ENCODE measurements around the gene SGSM1.
A peak's percentile ranks its signal among the peaks of the same experiment; 100 is the strongest.

SGSM1 gene

GRCh38 chr22:24805790-24806662 is at the start of gene SGSM1:
Gene SGSM1, plus strand, starts transcription at chr22:24806211. Its CDS starts 115 bp downstream, at chr22:24806326.
- peak in 43 of 51 donors; percentile 26 to 87 (median 68) for DNase-seq

GRCh38 chr22:24758164-24758799 is 47.7 kb upstream of the SGSM1 start:
- peak in 23 of 51 donors; percentile 3 to 58 (median 15) for DNase-seq

- no peak for DNase-seq
These were observed 46.2 kb upstream of the SGSM1 start for GRCh38 chr22:24759765-24760164.

- DNase-seq, result no peak
These were observed 45.2 kb upstream of the SGSM1 start for GRCh38 chr22:24760708-24761306.

DNA sequence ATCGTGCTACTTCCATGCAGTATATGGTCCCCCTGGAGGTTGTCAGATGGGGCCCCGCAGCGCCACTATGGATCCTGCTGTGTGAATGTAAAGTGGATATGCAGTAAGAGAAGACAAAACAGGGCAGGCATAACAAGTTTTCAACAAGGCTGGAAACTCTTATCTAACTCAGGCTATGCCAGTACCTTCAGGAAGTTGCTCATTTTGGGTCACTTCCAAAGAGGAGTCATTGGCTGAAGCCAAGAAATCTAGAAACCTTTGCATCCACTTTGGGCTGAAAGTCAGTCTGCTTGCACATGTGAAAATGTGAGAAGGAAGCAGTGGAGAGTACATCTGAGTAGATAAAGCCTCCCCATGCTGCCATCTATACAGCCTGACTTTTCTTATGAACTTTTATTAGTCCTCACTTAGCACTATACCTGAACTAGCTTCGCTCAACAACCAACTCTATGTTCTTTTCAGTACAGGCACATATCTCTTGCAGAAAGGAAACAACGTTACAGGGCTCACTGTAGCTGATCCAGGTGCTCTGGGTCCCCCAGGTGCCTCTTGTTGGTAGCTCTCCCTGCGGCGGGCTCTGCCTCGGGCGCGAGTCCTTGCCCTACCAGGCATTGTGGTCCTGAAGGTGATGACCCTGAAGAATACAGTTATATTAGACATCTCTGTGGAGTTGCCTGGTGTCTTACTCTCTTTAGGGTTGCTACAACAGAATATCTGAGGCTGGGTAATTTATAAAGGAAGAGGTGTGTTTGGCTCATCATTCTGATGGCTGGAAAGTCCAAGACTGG is 43.9 kb upstream of the SGSM1 start:
- DNase-seq, result no peak

GRCh38 chr22:24763872-24764485 is 42.0 kb upstream of the SGSM1 start:
- DNase-seq, result no peak

DNA sequence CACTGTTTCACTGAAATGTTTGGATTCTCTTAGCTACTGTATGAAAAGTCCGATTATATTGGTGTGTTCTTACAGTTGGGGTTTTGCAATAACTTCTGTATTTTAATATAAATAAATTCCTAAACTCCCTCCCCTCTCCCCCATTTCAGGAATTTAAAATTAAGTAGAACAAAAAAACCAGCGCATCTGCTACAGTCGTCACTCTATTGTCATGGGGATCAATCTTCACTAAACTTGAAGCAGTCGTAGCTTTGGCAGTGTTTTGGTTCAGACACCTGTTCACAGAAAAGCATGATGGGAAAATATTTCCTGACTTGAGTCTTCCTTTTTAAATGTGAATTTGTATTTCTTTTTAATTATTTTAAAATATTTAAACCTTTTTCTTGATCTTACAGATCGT is 40.8 kb upstream of the SGSM1 start:
- no peak for DNase-seq

GRCh38 chr22:24768537-24769374 is 37.3 kb upstream of the SGSM1 start:
- DNase-seq, result peak in 25 of 51 donors; percentile 0 to 58 (median 19)

GRCh38 chr22:24772493-24773220 is 33.4 kb upstream of the SGSM1 start:
- DNase-seq, result peak in 2 of 51 donors; percentile 0 to 4

DNA sequence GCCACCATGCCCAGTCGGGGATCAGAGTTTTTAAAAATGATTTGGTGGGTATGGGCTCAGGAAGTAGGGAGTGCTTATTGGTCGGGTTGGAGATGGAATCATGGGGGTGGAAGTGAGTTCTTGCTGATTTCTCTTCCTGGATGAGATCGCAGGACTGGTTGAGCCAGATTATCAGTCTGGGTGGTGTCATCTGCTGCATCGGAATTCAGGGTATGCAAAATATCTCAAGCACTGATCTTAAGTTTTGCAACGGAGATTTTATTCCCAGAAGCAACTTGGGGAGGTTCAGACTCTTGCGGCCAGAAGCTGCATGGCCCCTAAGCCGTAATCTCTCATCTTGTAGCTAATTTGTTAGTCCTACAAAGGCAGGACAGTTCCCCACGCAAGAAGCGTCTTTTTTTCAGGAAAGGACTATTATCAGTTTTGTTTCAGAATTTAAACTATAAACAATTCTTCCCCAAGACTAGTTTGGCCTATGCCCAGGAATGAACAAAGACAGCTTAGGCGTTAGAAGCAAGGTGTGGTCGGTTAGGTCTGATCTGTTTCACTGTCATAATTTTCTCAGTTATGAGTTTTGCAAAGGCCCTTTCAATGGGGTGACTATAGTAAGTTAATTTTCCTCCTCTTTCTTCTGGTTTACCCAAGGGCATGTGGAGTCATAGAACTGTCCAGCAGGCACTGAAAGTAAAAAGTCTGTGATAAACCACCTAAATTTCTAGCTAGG is 30.1 kb upstream of the SGSM1 start:
- DNase-seq, result no peak

DNA sequence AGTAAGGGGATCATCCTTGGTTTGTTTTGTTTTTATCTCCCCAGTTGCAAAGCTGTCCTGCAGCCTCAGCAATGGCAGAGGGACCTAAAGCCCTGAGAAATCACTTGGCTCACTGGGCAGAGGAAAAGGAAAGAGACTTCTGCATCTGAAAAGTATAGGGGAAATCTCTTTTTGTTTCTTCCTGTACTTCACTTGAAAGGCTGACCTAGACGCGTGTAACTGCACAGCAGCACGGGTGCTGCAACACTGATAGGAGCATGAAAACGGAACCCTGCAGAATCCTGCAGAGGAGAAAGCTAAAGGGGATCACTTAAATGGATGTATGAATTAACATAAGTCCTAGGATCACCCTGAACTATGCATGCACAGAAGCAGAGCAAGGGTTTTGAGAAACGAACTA is 29.5 kb upstream of the SGSM1 start:
- DNase-seq, result no peak

DNA sequence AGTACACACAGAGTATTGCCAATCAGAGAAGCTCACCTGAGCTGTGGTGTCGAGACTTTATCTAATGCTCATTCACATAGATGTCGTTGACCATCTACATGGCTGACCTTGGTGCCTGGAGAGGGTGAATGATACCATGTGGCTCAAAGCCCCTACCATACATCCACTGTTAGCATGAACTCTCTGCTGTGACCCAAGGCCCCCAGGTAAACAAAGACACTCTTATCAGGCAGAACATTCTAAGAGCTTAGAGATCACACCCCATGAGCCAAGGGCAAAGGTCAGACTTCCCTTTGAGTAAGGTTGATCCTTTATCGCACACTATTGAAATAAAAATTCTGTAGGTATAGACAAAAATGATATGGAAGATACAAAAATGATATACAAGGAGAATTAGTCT is 16.5 kb upstream of the SGSM1 start:
- DNase-seq, result no peak

- no peak for DNase-seq
These were observed 14.6 kb upstream of the SGSM1 start for GRCh38 chr22:24791362-24791761.

- DNase-seq, result no peak
These were observed 10.0 kb upstream of the SGSM1 start for GRCh38 chr22:24796056-24796455.

DNA sequence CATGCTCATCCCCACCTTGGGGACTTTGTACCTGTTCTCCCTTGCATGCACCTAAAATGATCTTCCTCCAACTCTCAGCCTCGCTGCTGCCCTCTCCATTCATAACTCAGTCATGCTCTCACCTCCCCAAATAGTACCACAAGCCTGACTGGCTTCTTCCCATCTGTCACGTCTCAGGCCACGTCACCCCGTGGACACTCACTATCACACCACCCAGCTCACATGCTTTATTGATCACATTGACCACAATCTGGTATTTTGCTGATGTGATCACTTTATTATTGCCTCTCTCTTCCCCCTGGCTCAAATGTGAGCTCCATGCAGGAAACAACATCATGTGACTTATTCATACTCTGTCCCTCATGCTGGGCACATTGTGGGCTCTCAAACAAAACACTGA is 9.2 kb upstream of the SGSM1 start:
- DNase-seq, result no peak

DNA sequence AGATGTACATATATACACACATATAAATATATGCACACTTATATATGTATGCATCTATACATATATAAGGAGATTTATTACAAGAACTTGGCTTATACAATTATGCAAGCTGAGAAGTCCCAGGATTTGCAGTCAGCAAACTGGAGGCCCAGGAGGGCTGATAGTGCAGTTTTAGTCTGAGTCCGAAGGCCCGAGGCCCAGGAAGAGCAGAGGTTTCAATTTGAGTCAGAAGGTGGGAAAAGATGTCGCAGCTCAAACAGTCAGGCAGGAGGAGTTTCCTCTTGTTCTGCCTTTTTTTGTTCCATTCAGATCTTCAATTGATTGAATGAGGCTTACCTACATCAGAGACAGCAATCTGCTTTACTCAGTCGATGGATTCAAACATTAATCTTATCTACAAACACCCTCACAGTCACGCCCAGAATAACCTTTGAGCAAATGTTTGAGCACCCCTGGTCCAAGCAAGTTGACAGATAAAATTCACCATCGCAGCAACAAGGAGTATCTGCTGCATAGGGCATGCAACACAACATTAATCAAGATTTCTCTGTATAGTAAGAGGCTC is 4.0 kb upstream of the SGSM1 start:
- DNase-seq, result no peak

- peak in 29 of 51 donors; percentile 6 to 59 (median 25) for DNase-seq
These were observed 2.9 kb upstream of the SGSM1 start for GRCh38 chr22:24803064-24803542.

DNA sequence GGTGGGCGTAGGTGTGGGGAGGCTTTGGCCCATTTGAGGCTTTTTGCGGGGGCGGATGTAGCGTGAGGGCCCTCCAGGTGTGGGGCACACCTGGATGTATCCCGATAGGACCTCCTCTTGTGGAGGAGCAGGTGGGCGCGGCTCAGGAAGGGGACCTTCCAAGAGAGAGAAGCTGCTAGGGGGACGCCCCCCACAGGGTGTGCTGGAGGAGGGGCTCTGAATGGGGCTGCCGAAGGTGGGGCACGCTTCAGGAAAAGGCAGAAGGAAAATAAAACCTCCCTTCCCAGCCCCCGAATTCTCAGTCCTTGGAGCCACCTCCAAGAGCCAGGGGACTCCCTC is 621 bp downstream of the SGSM1 start:
- DNase-seq, result peak in 2 of 51 donors; percentile 17 to 25

All from hypothalamus (tissue), 51 donors.